AG10803 (cell line): ENCODE data around the gene GNB3.
"Not testable (repeated sequence)": the region's sequence is repeated elsewhere in the genome, so short reads cannot be mapped to it uniquely, and the experiment has no call there.

Experiments used
- DNase-seq: peaks from one replicate; pipeline ENCODE4 v3.0.0; 2010; ENCODE audit warnings: low read depth
- H3K4me3 ChIP-seq: 2 replicates; pipeline ENCODE4 v1.5.1; 2011; ENCODE audit warnings: mild to moderate bottlenecking, low read length, control low read depth
- TF ChIP-seq, protein P1 (sequence below): conservative IDR thresholded peaks from 2 replicates; pipeline ENCODE4 v1.5.1; 2011; ENCODE audit warnings: mild to moderate bottlenecking, low read length, control low read depth, inconsistent platforms

GNB3 gene

DNA sequence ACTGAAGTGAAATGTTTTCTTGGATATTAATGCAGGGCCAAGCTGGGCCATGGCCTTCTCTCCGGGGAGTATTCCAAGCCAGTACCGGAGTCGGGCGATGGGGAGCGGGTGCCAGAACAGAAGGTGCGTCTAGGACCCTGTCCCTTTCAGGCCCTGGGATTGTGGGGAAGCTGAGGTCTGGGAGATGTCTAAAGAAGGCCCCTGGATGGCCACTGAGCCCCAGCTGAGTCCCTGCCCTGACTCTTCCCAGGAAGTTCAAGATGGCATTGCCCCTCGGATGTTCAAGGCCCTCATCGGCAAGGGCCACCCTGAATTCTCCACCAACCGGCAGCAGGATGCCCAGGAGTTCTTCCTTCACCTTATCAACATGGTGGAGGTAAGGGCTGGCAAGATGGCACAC is 19.4 kb downstream of the GNB3 start:
- no peak for DNase-seq
- no peak overlapping the region for H3K4me3 ChIP-seq
- TF ChIP-seq, protein P1, sequence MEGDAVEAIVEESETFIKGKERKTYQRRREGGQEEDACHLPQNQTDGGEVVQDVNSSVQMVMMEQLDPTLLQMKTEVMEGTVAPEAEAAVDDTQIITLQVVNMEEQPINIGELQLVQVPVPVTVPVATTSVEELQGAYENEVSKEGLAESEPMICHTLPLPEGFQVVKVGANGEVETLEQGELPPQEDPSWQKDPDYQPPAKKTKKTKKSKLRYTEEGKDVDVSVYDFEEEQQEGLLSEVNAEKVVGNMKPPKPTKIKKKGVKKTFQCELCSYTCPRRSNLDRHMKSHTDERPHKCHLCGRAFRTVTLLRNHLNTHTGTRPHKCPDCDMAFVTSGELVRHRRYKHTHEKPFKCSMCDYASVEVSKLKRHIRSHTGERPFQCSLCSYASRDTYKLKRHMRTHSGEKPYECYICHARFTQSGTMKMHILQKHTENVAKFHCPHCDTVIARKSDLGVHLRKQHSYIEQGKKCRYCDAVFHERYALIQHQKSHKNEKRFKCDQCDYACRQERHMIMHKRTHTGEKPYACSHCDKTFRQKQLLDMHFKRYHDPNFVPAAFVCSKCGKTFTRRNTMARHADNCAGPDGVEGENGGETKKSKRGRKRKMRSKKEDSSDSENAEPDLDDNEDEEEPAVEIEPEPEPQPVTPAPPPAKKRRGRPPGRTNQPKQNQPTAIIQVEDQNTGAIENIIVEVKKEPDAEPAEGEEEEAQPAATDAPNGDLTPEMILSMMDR, result no peak

DNA sequence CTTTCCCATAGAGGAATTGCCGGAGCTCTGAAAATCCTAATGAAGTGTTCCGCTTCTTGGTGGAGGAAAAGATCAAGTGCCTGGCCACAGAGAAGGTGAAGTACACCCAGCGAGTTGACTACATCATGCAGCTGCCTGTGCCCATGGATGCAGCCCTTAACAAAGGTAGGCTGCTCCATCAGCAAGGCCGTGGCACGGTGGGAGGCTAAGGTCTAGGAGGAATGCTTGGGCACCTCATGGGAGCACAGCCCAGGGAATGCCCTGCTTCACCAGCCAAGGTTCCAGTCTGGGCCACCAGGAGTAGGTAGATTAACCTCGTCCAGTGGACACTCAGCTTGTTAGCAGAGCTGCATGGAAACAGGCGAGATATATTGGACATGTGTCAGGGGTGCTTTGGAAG is 20.2 kb downstream of the GNB3 start:
- no peak overlapping the region for H3K4me3 ChIP-seq
- TF ChIP-seq, protein P1, result no peak
- no peak for DNase-seq

DNA sequence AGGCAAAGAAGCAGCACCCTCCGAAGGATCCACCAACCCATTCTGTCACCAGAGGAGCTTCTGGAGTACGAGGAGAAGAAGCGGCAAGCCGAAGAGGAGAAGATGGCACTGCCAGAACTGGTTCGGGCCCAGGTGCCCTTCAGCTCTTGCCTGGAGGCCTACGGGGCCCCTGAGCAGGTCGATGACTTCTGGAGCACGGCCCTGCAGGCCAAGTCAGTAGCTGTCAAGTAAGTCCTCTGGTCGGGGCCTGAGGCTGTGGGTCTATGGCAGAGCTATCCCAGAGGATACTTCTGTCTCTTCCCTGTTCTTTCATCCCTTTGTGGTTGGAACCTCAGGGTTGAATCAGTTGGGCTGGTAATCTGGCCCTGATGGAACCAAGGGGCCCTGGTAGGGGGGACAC is 20.7 kb downstream of the GNB3 start:
- H3K4me3 ChIP-seq, result no peak overlapping the region
- DNase-seq, result no peak
- TF ChIP-seq, protein P1, result no peak

DNA sequence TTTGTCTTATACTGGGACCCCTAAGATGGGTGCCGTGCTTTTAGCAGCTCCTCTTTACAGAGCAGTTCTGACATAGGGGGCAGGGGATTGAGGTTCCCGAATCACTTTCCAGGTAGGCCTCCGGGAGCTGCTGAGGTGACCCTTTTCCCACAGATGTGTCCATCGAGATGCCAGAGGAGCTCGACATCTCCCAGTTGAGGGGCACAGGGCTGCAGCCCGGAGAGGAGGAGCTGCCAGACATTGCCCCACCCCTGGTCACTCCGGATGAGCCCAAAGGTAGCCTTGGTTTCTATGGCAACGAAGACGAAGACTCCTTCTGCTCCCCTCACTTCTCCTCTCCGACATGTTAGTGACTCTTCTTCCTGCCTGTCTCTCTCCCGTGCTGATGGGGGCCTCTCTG is 22.3 kb downstream of the GNB3 start:
- no peak for DNase-seq
- TF ChIP-seq, protein P1, result no peak
- H3K4me3 ChIP-seq, result no peak overlapping the region

DNA sequence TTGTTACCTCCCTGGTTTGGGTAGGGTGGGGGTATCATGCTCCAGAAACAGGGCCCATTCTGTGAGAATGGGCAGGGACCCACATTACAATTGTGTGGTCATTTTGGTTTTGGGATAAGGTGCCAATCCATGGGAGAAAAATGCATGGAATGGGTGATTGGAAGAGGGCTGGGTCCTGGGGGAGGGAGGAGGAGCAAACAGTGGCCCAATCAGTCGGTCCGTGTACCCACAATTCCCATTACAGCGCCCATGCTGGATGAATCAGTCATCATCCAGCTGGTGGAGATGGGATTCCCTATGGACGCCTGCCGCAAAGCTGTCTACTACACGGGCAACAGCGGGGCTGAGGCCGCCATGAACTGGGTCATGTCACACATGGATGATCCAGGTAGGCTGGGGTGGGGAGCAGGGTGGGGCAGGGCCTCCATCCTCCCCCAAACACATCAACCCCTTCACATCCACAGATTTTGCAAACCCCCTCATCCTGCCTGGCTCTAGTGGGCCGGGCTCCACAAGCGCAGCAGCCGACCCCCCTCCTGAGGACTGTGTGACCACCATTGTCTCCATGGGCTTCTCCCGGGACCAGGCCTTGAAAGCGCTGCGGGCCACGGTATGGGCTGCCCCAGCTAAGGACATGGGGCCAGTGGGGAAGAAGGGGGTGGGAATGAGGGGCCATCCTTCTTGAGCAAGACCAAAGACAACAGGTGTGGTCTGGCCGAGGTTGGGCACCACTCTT is 23.0 kb downstream of the GNB3 start:
- peak; percentile 45 for DNase-seq
- no peak overlapping the region for H3K4me3 ChIP-seq
- TF ChIP-seq, protein P1, result no peak

DNA sequence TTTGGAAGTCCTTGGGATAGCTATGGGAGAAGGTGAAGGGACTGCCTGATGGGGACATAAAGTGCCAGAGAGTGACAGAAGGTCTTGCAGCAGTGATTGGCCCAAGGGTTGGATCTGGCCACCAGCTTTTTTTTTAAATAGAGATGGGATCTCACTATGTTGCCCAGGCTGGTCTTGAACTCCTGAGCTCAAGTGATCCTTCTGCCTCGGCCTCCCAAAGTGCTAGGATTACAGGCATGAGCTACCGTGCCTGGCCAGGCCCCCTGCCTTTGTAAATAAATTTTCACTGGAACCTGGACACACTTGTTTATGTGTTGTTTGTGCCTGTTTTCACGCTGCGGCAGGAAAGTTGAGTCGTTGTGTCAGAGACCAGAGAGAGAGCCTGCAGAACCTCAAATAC is 24.6 kb downstream of the GNB3 start:
- H3K4me3 ChIP-seq, DNase-seq: not testable (repeated sequence)

DNA sequence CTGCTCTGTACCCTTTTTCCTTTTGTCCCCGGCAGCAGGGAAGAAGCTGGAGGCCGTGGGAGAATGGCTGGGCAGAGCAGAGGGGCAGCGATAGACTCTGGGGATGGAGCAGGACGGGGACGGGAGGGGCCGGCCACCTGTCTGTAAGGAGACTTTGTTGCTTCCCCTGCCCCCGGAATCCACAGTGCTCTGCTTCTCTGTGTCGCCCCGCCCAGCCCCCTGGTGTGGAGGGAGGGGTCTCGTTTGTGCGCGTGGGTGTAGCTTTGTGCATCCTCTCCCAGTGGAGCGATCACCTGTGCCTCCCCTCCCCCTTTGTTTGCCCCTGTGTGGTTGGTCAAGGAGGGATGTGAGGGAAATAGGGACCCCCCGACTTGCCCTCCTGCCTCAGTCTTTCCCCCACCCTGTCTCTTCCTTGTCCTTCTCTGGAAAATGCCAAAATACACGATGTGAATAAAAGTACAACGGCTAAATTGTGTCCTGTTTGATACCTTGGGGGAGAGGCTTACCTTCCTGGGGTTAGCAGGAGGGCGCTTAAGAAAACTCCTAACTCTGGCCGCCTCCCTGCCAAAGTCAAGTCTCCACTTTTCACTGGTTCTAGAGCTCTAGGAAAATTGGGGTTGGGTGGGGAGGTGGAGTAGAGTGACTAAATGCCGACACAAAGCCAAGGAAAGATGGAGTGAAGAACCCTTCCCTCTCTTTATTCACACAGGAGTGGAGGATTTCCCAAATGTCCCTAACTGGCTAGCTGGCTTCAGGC is 25.6 kb downstream of the GNB3 start:
- H3K4me3 ChIP-seq, result peak overlapping the region; percentile 94
- TF ChIP-seq, protein P1, result no peak
- DNase-seq, result no peak
